IMR-90 (cell line): ENCODE measurements around the gene SMTN. TPM values are rescaled to one million over a fixed set of nuclear protein-coding genes. Genes with fewer than 3 reads are reported as not detected.

Source experiments
- ATAC-seq: fragments of 200-7000 bp; cut with Tn5 transposase; 2 replicates; pipeline ENCODE4 v1.9.1; 2020; ENCODE audit warnings: low read depth, mild to moderate bottlenecking, moderate library complexity
- BruUV-seq: library from RNA; stranded (reverse); fragments of 400-500 nt; replicated peaks from 2 replicates; lab custom pipeline; 2021; lab: Mats Ljungman, UMichigan
- CTCF ChIA-PET: fragments of 300-600 bp; formaldehyde crosslinking; extraction: SDS; loops from one replicate; lab custom pipeline; 2021; ENCODE audit warnings: antibody characterized with exemption; lab: Yijun Ruan, JAX
- POLR2A ChIA-PET: fragments of 300-600 bp; sonication (Branson Sonifier 250); formaldehyde crosslinking; loops from one replicate; lab custom pipeline; 2022; ENCODE audit warnings: antibody characterized with exemption; ENCODE audit not compliant: unreplicated experiment; lab: Charles Lee
- DNase-seq: peaks from one replicate; pipeline ENCODE4 v3.0.0; 2013
- H2AFZ ChIP-seq: replicated peaks from 2 replicates; pipeline ENCODE3; 2013; ENCODE audit warnings: low read length, mild to moderate bottlenecking; ENCODE audit not compliant: poor library complexity
- H2AK5ac ChIP-seq: 2 replicates; pipeline ENCODE4 v1.6.1; 2013; ENCODE audit warnings: low read depth, low read length, inconsistent platforms
- H2AK9ac ChIP-seq: replicated peaks from 2 replicates; pipeline ENCODE3; 2013; ENCODE audit warnings: mild to moderate bottlenecking, low read depth, low read length, moderate library complexity; ENCODE audit not compliant: poor library complexity
- H2BK120ac ChIP-seq: 2 replicates; pipeline ENCODE4 v1.6.1; 2013; ENCODE audit warnings: low read depth, low read length, inconsistent platforms
- H2BK15ac ChIP-seq: 3 replicates; pipeline ENCODE4 v1.6.1; 2013; ENCODE audit warnings: low read depth, low read length, inconsistent platforms
- H2BK20ac ChIP-seq: 2 replicates; pipeline ENCODE4 v1.6.1; 2013; ENCODE audit warnings: low read depth, mild to moderate bottlenecking, inconsistent platforms, low read length, moderate library complexity
- H2BK5ac ChIP-seq: 2 replicates; pipeline ENCODE4 v1.6.1; 2013; ENCODE audit warnings: mild to moderate bottlenecking, low read depth, low read length, inconsistent platforms; ENCODE audit not compliant: poor library complexity, severe bottlenecking
- H3K14ac ChIP-seq: replicated peaks from 2 replicates; pipeline ENCODE4 v1.6.1; 2013; ENCODE audit warnings: low read depth, low read length, inconsistent platforms
- H3K18ac ChIP-seq: 2 replicates; pipeline ENCODE4 v1.6.1; 2013; ENCODE audit warnings: low read depth, low read length, control low read depth
- H3K23ac ChIP-seq: 2 replicates; pipeline ENCODE4 v1.6.1; 2013; ENCODE audit warnings: low read depth, low read length, inconsistent platforms
- H3K27ac ChIP-seq: 2 replicates; pipeline ENCODE4 v1.5.1; 2013; ENCODE audit warnings: mild to moderate bottlenecking, control low read depth, low read length; ENCODE audit not compliant: insufficient read depth
- H3K27me3 ChIP-seq: 2 replicates; pipeline ENCODE4 v1.6.1; 2013; ENCODE audit warnings: low read length; ENCODE audit not compliant: control insufficient read depth, insufficient read depth
- H3K36me3 ChIP-seq: 2 replicates; pipeline ENCODE4 v1.6.1; 2013; ENCODE audit warnings: low read length, mixed read lengths; ENCODE audit not compliant: control insufficient read depth, insufficient read depth
- H3K4ac ChIP-seq: 2 replicates; pipeline ENCODE4 v1.6.1; 2013; ENCODE audit warnings: low read depth, low read length, inconsistent platforms
- H3K4me1 ChIP-seq: 2 replicates; pipeline ENCODE4 v1.6.1; 2013; ENCODE audit warnings: low read length, mixed read lengths; ENCODE audit not compliant: control insufficient read depth, insufficient read depth
- H3K4me2 ChIP-seq: 2 replicates; pipeline ENCODE4 v1.6.1; 2013; ENCODE audit warnings: low read depth, mild to moderate bottlenecking, control low read depth, low read length, moderate library complexity
- H3K4me3 ChIP-seq: 2 replicates; pipeline ENCODE4 v1.5.1; 2013; ENCODE audit warnings: low read depth, mild to moderate bottlenecking, control low read depth, low read length, moderate library complexity; ENCODE audit not compliant: insufficient read depth
- H3K56ac ChIP-seq: 2 replicates; pipeline ENCODE4 v1.6.1; 2013; ENCODE audit warnings: low read length, inconsistent platforms; ENCODE audit not compliant: insufficient read depth; ENCODE audit errors: extremely low read depth
- H3K79me1 ChIP-seq, 2 experiments: 2 replicates each; pipeline ENCODE4 v1.6.1; 2013; ENCODE audit warnings: low read length in 2 of 2, inconsistent platforms in 1 of 2, low read depth in 1 of 2
- H3K9ac ChIP-seq: 2 replicates; pipeline ENCODE4 v1.6.1; 2013; ENCODE audit warnings: low read depth, low read length, control low read depth
- H3K9me1 ChIP-seq: 2 replicates; pipeline ENCODE4 v1.6.1; 2013; ENCODE audit warnings: low read length, inconsistent platforms; ENCODE audit not compliant: insufficient read depth
- H3K9me3 ChIP-seq: 2 replicates; pipeline ENCODE4 v1.6.1; 2013; ENCODE audit warnings: low read length; ENCODE audit not compliant: control insufficient read depth, insufficient read depth
- H4K20me1 ChIP-seq: 2 replicates; pipeline ENCODE4 v1.6.1; 2013; ENCODE audit warnings: low read length, inconsistent platforms; ENCODE audit not compliant: insufficient read depth
- H4K5ac ChIP-seq: 2 replicates; pipeline ENCODE4 v1.6.1; 2013; ENCODE audit warnings: mild to moderate bottlenecking, low read depth, low read length, control low read depth
- H4K8ac ChIP-seq, 2 experiments: 2 replicates each; pipeline ENCODE4 v1.6.1; 2013; ENCODE audit warnings: low read depth in 2 of 2, low read length in 2 of 2, control low read depth in 1 of 2, inconsistent platforms in 1 of 2
- H4K91ac ChIP-seq: 2 replicates; pipeline ENCODE4 v1.6.1; 2013; ENCODE audit warnings: low read depth, low read length, inconsistent platforms; ENCODE audit not compliant: insufficient read depth
- BHLHE40 ChIP-seq: fragments of 150-350 bp; IDR thresholded peaks from 2 replicates; pipeline ENCODE4 v1.6.1; 2016; ENCODE audit warnings: mild to moderate bottlenecking, low read depth, low read length
- CEBPB ChIP-seq: IDR thresholded peaks from 2 replicates; pipeline ENCODE4 v1.6.1; 2012; ENCODE audit warnings: low read depth, low read length, improper control_type of control experiment
- CHD1 ChIP-seq: IDR thresholded peaks from 2 replicates; pipeline ENCODE4 v1.6.1; 2012; ENCODE audit warnings: low read depth, low read length, improper control_type of control experiment
- CTCF ChIP-seq: conservative IDR thresholded peaks from 2 replicates; pipeline ENCODE4 v1.5.1; 2012; ENCODE audit warnings: mild to moderate bottlenecking, low read depth, low read length, improper control_type of control experiment
- FOS ChIP-seq: fragments of 150-350 bp; IDR thresholded peaks from 2 replicates; pipeline ENCODE4 v1.6.1; 2016; ENCODE audit warnings: low read depth, low read length
- MAFK ChIP-seq: IDR thresholded peaks from 2 replicates; pipeline ENCODE4 v1.6.1; 2012; ENCODE audit warnings: low read depth, low read length, improper control_type of control experiment
- MAZ ChIP-seq: IDR thresholded peaks from 2 replicates; pipeline ENCODE4 v1.6.1; 2012; ENCODE audit warnings: low read depth, mild to moderate bottlenecking, low read length, improper control_type of control experiment, moderate library complexity, borderline replicate concordance
- MXI1 ChIP-seq: IDR thresholded peaks from 2 replicates; pipeline ENCODE4 v1.6.1; 2012; ENCODE audit warnings: low read depth, mild to moderate bottlenecking, low read length, moderate library complexity, borderline replicate concordance
- NFE2L2 ChIP-seq: fragments of 150-350 bp; IDR thresholded peaks from 2 replicates; pipeline ENCODE4 v1.6.1; 2016; ENCODE audit warnings: low read depth, mild to moderate bottlenecking, low read length
- POLR2A ChIP-seq: IDR thresholded peaks from 2 replicates; pipeline ENCODE4 v1.6.1; 2012; ENCODE audit warnings: mild to moderate bottlenecking, low read depth, low read length
- RAD21 ChIP-seq: IDR thresholded peaks from 2 replicates; pipeline ENCODE4 v1.6.1; 2012; ENCODE audit warnings: low read length, improper control_type of control experiment
- RCOR1 ChIP-seq: IDR thresholded peaks from 2 replicates; pipeline ENCODE4 v1.6.1; 2012; ENCODE audit warnings: mild to moderate bottlenecking, low read length, improper control_type of control experiment; ENCODE audit not compliant: insufficient replicate concordance
- RFX5 ChIP-seq: IDR thresholded peaks from 2 replicates; pipeline ENCODE4 v1.8.0; 2012; ENCODE audit warnings: low read depth, mild to moderate bottlenecking, low read length, moderate library complexity
- SMC3 ChIP-seq: fragments of 150-350 bp; IDR thresholded peaks from 2 replicates; pipeline ENCODE4 v1.6.1; 2016; ENCODE audit warnings: low read depth, mild to moderate bottlenecking, antibody characterized with exemption, low read length, moderate library complexity
- USF2 ChIP-seq: fragments of 150-350 bp; IDR thresholded peaks from 2 replicates; pipeline ENCODE4 v1.6.1; 2017; ENCODE audit warnings: mild to moderate bottlenecking, antibody characterized with exemption, low read length, low read depth
- WGBS, 2 experiments: methylation state at CpG; one replicate each; pipeline versions ENCODE4 v1.1.5 to v1.1.7; 2013; ENCODE audit warnings: missing lambda C conversion rate in 2 of 2; ENCODE audit not compliant: insufficient read length in 1 of 2; ENCODE audit errors: extremely low coverage in 2 of 2; 5-methylcytosine and 5-hydroxymethylcytosine counted together
- dilution Hi-C: fragments of 300-500 bp; cut with HindIII; formaldehyde crosslinking; loops from one replicate; pipeline ENCODE4 v1.14.3; 2018; ENCODE audit warnings: low sequenced_read_pairs; ENCODE audit not compliant: unreplicated experiment
- in situ Hi-C: fragments of 300-500 bp; cut with MboI; formaldehyde crosslinking; loops from 3 replicates; pipeline ENCODE4 v1.14.3; 2019; ENCODE audit warnings: low sequenced_read_pairs, inconsistent platforms, mixed read lengths
- intact Hi-C: fragments of 100-400 bp; cut with micrococcal nuclease; formaldehyde crosslinking; loops from 2 replicates; pipeline ENCODE4 v1.10.0; 2022
- polyA plus RNA-seq, 3 experiments: library from polyadenylated mRNA; depleted of rRNA; stranded (reverse); fragments of >200 nt; gene quantifications; 2 replicates each; pipeline ENCODE4 v1.2.3, GENCODE V29; 2012; ENCODE audit warnings: low replicate concordance in 1 of 3
- total RNA-seq: library from RNA; depleted of rRNA; stranded (reverse); fragments of >200 nt; gene quantifications from 2 replicates; pipeline ENCODE4 v1.2.3, GENCODE V29; 2012
- TF ChIP-seq, protein P1 (sequence below): fragments of 150-350 bp; IDR thresholded peaks from 2 replicates; pipeline ENCODE4 v1.6.1; 2016; ENCODE audit warnings: low read depth, mild to moderate bottlenecking, low read length, moderate library complexity, borderline replicate concordance

SMTN gene
- total and polyA plus RNA-seq, 2 of the 4 experiments (the other 2 are of a cell fraction) = 53.6 to 63.7 TPM

GRCh38 chr22:31085493-31085824 lies 4.3 kb downstream of the SMTN start:
- Histone ChIP-seq H2AK9ac (peak overlapping the region; percentile 100), H4K5ac (peak overlapping the region; percentile 80), H4K91ac (peak overlapping the region; percentile 98), H2BK20ac (peak overlapping the region; percentile 24; the same call in 1 of the 2 replicates), H2BK120ac (peak overlapping the region; percentile 93), H3K36me3 (peaks cover 42% of the 10 kb centered on the region), H2BK5ac (peak overlapping the region; percentile 90), H3K4me1 (peaks cover 26% of the 10 kb centered on the region), H3K79me1 (peaks cover 35 to 89% of the 10 kb centered on the region in 2 experiments), H3K4me2 (peak overlapping the region; percentile 96), H3K27me3 (no peaks in the 10 kb centered on the region), H3K23ac (peak overlapping the region; percentile 84), H3K14ac (peak overlapping the region; percentile 99), H2AK5ac (peak overlapping the region; percentile 99), H4K8ac (peak overlapping the region; percentile 88 to 98; a peak in 3 of 4 replicates), H3K27ac (peak overlapping the region; percentile 98), H2BK15ac (0 out of 3 replicates have a peak overlapping the region, but pooled peaks have one; percentile 92), H3K9me1 (peaks cover 16% of the 10 kb centered on the region), H4K20me1 (peaks cover 15% of the 10 kb centered on the region), H3K9me3 (no peaks in the 10 kb centered on the region), H3K9ac (peak overlapping the region; percentile 94), H2AFZ (peak overlapping the region; percentile 97), H3K18ac (peak overlapping the region; percentile 32; the same call in 1 of the 2 replicates), H3K4ac (peak overlapping the region; percentile 100), H3K56ac (0 out of 2 replicates have a peak overlapping the region, but pooled peaks have one; percentile 38), H3K4me3 (peak overlapping the region; percentile 80)
- in situ Hi-C loops = loop anchor here (5.0 kb wide), 1 partner anchor 138 kb away; no protein-coding TSS in a partner anchor
- dilution Hi-C loops = no loop called here
- DNase-seq (no peak), ATAC-seq (no peak)
- POLR2A ChIA-PET = interaction anchor here (0.5 to 0.7 kb wide), 3 partner anchors 9 to 145 kb away, joined by 3 to 8 read pairs (median 4); no protein-coding TSS in a partner anchor
- CTCF ChIA-PET = interaction anchor here (4.0 kb wide), 1 partner anchor 49 kb away, joined by 10 read pairs; no protein-coding TSS in a partner anchor
- BruUV-seq = no TSS peak
- WGBS, 2 experiments = 44% methylated on average over 5 of the region's 13 CpGs; no CpG with 5 or more reads in 1 of the 2 experiments
- intact Hi-C loops = no loop called here
- TF ChIP-seq MAFK (no peak), RAD21 (no peak), CTCF (no peak), POLR2A (no peak), NFE2L2 (no peak), MXI1 (no peak), CHD1 (no peak), MAZ (no peak), FOS (no peak), USF2 (no peak), BHLHE40 (no peak), SMC3 (no peak), CEBPB (no peak), RFX5 (no peak), RCOR1 (no peak)
- TF ChIP-seq, protein P1, sequence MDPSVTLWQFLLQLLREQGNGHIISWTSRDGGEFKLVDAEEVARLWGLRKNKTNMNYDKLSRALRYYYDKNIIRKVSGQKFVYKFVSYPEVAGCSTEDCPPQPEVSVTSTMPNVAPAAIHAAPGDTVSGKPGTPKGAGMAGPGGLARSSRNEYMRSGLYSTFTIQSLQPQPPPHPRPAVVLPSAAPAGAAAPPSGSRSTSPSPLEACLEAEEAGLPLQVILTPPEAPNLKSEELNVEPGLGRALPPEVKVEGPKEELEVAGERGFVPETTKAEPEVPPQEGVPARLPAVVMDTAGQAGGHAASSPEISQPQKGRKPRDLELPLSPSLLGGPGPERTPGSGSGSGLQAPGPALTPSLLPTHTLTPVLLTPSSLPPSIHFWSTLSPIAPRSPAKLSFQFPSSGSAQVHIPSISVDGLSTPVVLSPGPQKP = no peak
